ENCODE results near the gene ESR1. TPM values are rescaled to one million over a fixed set of nuclear protein-coding genes. Genes with fewer than 3 reads are reported as not detected.

The ESR1 gene
- total and polyA plus RNA-seq, 2 donors (not counting 3 experiments of a cell fraction or from before 2014, with no cell fraction given), result 0.01 TPM; not detected in 1

- no peak for FAIRE-seq
- Histone ChIP-seq H3K79me2 (ENCODE audit: control insufficient read depth, insufficient read depth, low read length) (no peaks in the 10 kb centered on the region), H3K27me3 (ENCODE audit: control insufficient read depth in 2 of 2, insufficient read depth in 2 of 2, low read length in 2 of 2) (no peaks in the 10 kb centered on the region), H4K20me1 (replicated peaks; ENCODE audit: control insufficient read depth, extremely low read depth, insufficient read depth, low read length) (no peaks in the 10 kb centered on the region), H3K9me3 (replicated peaks; ENCODE audit: control insufficient read depth, insufficient read depth, low read length) (no peaks in the 10 kb centered on the region), H3K4me2 (ENCODE audit: insufficient read depth, low read length) (no peak overlapping the region), H3K36me3 (ENCODE audit: control insufficient read depth in 2 of 2, extremely low read depth in 1 of 2, insufficient read depth in 2 of 2, low read length in 2 of 2) (no peaks in the 10 kb centered on the region), H3K27ac (ENCODE audit: insufficient read depth, low read depth, low read length) (no peak overlapping the region), H3K4me1 (ENCODE audit: control insufficient read depth, extremely low read depth, insufficient read depth, low read length) (no peaks in the 10 kb centered on the region), H3K9ac (replicated peaks; ENCODE audit: extremely low read depth, insufficient read depth, low read length) (no peak overlapping the region), H3K9me1 (replicated peaks; ENCODE audit: control insufficient read depth, extremely low read depth, insufficient read depth, low read length) (no peaks in the 10 kb centered on the region), H3K4me3 (replicated peaks in 1 of 3; ENCODE audit: insufficient read depth in 1 of 3, low read depth in 1 of 3, low read length in 3 of 3) (no peak overlapping the region), H2AFZ (ENCODE audit: low read depth, low read length) (no peak overlapping the region)
- dilution Hi-C loops (cut with MboI; ENCODE audit: extremely low pct_ligation_motif_present, low sequenced_read_pairs) (no loop called here), intact Hi-C loops (cut with micrococcal nuclease) (no loop called here)
- TF ChIP-seq MAX (IDR thresholded peaks at IDR 0.05; ENCODE audit: insufficient read depth, insufficient read length) (no peak), EZH2 (IDR thresholded peaks at IDR 0.05; ENCODE audit: borderline replicate concordance, low read depth, low read length, severe bottlenecking) (no peak), POLR2A (IDR thresholded peaks at IDR 0.05; ENCODE audit: low read depth, low read length) (no peak), GATA2 (IDR thresholded peaks at IDR 0.05; ENCODE audit: insufficient read depth, insufficient read length, low read depth, low read length) (no peak)
- no peak for DNase-seq (ENCODE audit: low read depth, low spot score)
- ChIA-PET CTCF (interaction anchor here (0.6 kb wide), 1 partner anchor 55 kb away, joined by 3 read pairs; no protein-coding TSS in a partner anchor), POLR2A (no interaction called here)
- no TSS peak for BruUV-seq (replicated peaks)
These were observed 25.2 kb downstream of the ESR1 start for GRCh38 chr6:151832710-151833109.

- Histone ChIP-seq H3K4me2 (ENCODE audit: insufficient read depth, low read length) (no peak overlapping the region), H3K9me1 (replicated peaks; ENCODE audit: control insufficient read depth, extremely low read depth, insufficient read depth, low read length) (no peaks in the 10 kb centered on the region), H4K20me1 (replicated peaks; ENCODE audit: control insufficient read depth, extremely low read depth, insufficient read depth, low read length) (no peaks in the 10 kb centered on the region), H3K27me3 (ENCODE audit: control insufficient read depth in 2 of 2, insufficient read depth in 2 of 2, low read length in 2 of 2) (no peaks in the 10 kb centered on the region), H3K36me3 (ENCODE audit: control insufficient read depth in 2 of 2, extremely low read depth in 1 of 2, insufficient read depth in 2 of 2, low read length in 2 of 2) (no peaks in the 10 kb centered on the region), H3K9ac (replicated peaks; ENCODE audit: extremely low read depth, insufficient read depth, low read length) (no peak overlapping the region), H3K79me2 (ENCODE audit: control insufficient read depth, insufficient read depth, low read length) (no peaks in the 10 kb centered on the region), H2AFZ (ENCODE audit: low read depth, low read length) (no peak overlapping the region), H3K4me1 (ENCODE audit: control insufficient read depth, extremely low read depth, insufficient read depth, low read length) (no peaks in the 10 kb centered on the region), H3K9me3 (replicated peaks; ENCODE audit: control insufficient read depth, insufficient read depth, low read length) (no peaks in the 10 kb centered on the region), H3K27ac (ENCODE audit: insufficient read depth, low read depth, low read length) (no peak overlapping the region), H3K4me3 (replicated peaks in 1 of 3; ENCODE audit: insufficient read depth in 1 of 3, low read depth in 1 of 3, low read length in 3 of 3) (no peak overlapping the region)
- DNase-seq (ENCODE audit: low read depth, low spot score), result no peak
- FAIRE-seq, result no peak
- intact Hi-C loops (cut with micrococcal nuclease) (no loop called here), dilution Hi-C loops (cut with MboI; ENCODE audit: extremely low pct_ligation_motif_present, low sequenced_read_pairs) (no loop called here)
- no peak for TF ChIP-seq MYC (IDR thresholded peaks at IDR 0.05; ENCODE audit: low read depth, low read length)
- no peak for TF ChIP-seq CTCF (IDR thresholded peaks at IDR 0.05; ENCODE audit: extremely low read depth in 1 of 2, insufficient read depth in 1 of 2, low read depth in 1 of 2, low read length in 2 of 2)
- TF ChIP-seq POLR2A (IDR thresholded peaks at IDR 0.05; ENCODE audit: low read depth, low read length), result no peak
- no peak for TF ChIP-seq JUN (IDR thresholded peaks at IDR 0.05; ENCODE audit: borderline replicate concordance, insufficient read depth, insufficient read length, low read depth)
- no peak for TF ChIP-seq POLR2AphosphoS5 (IDR thresholded peaks at IDR 0.05; ENCODE audit: insufficient read depth, low read depth, low read length)
- TF ChIP-seq GATA2 (IDR thresholded peaks at IDR 0.05; ENCODE audit: insufficient read depth, insufficient read length, low read depth, low read length), result no peak
- no TSS peak for BruUV-seq (replicated peaks)
- ChIA-PET CTCF (no interaction called here), POLR2A (no interaction called here)
These were observed 27.9 kb downstream of the ESR1 start for GRCh38 chr6:151835396-151835795.
